Cardiac fibroblast (primary cell): ENCODE results near the gene MYO5C.

Experiments used
- DNase-seq, 2 donors: peaks; one replicate each; pipeline versions ENCODE4 v3.0.0 to v3.0.0-alpha.2; 2010; ENCODE audit warnings: low read depth in 2 of 2
- H3K4me3 ChIP-seq, 2 donors: replicated peaks in 1 of 2; 1 replicate in 1 of 2; 2 replicates in 1 of 2; pipeline ENCODE4 v1.5.1; 2011; ENCODE audit warnings: low read depth in 2 of 2, low read length in 2 of 2, mild to moderate bottlenecking in 2 of 2, moderate library complexity in 1 of 2
- CTCF ChIP-seq: IDR thresholded peaks from one replicate; pipeline ENCODE4 v1.5.1; 2011; ENCODE audit warnings: low read depth, mild to moderate bottlenecking, low read length, inconsistent platforms

MYO5C gene

GRCh38 chr15:52220251-52220650, 75.4 kb downstream of the MYO5C start:
- TF ChIP-seq CTCF: no peak
- no peak for DNase-seq
- no peak overlapping the region for H3K4me3 ChIP-seq

- DNase-seq: no peak
- no peak overlapping the region for H3K4me3 ChIP-seq
- TF ChIP-seq CTCF: no peak
Observed at GRCh38 chr15:52218816-52219215, 76.8 kb downstream of the MYO5C start.

- no peak for DNase-seq
- no peak overlapping the region for H3K4me3 ChIP-seq
- TF ChIP-seq CTCF: no peak
Observed at GRCh38 chr15:52218371-52218770, 77.2 kb downstream of the MYO5C start.

- H3K4me3 ChIP-seq: no peak overlapping the region
- no peak for DNase-seq
- peak; percentile 3 for TF ChIP-seq CTCF
Observed at GRCh38 chr15:52217186-52217585, 78.4 kb downstream of the MYO5C start.

GRCh38 chr15:52214553-52214952, 81.1 kb downstream of the MYO5C start:
- H3K4me3 ChIP-seq: no peak overlapping the region
- no peak for TF ChIP-seq CTCF
- DNase-seq: no peak

- TF ChIP-seq CTCF: no peak
- no peak for DNase-seq
- no peak overlapping the region for H3K4me3 ChIP-seq
Observed at GRCh38 chr15:52213206-52213605, 82.4 kb downstream of the MYO5C start.

GRCh38 chr15:52208306-52208946, 87.2 kb downstream of the MYO5C start:
- peak; percentile 97 for TF ChIP-seq CTCF
- DNase-seq: peak; percentile 75 to 83

More at GRCh38 chr15:52208306-52208946, 87.2 kb downstream of the MYO5C start:
- no peak overlapping the region for H3K4me3 ChIP-seq
